ENCODE results near the gene DIDO1. TPM values are rescaled to one million over a fixed set of nuclear protein-coding genes. Genes with fewer than 3 reads are reported as not detected.

Gene DIDO1
- total RNA-seq, 1 donor from 2014 or later, result 58.7 TPM

- Histone ChIP-seq H3K4me3 (no peak overlapping the region), H3K36me3 (peaks cover 0 to 45% of the 10 kb centered on the region in 2 donors), H3K27me3 (no peaks in the 10 kb centered on the region), H3K27ac (no peak overlapping the region), H3K9me3 (no peaks in the 10 kb centered on the region), H3K4me1 (peaks cover 33% of the 10 kb centered on the region)
- DNase-seq (ENCODE audit: extremely low spot score in 2 of 2), result no peak
- intact Hi-C loops (cut with DNase I), result no loop called here
- no peak for TF ChIP-seq POLR2AphosphoS5 (IDR thresholded peaks at IDR 0.05; ENCODE audit: insufficient read depth in 1 of 2, low read depth in 1 of 2)
- no peak for TF ChIP-seq POLR2A (IDR thresholded peaks at IDR 0.05)
These were observed 29.8 kb downstream of the DIDO1 start for GRCh38 chr20:62896526-62896925.

DNA sequence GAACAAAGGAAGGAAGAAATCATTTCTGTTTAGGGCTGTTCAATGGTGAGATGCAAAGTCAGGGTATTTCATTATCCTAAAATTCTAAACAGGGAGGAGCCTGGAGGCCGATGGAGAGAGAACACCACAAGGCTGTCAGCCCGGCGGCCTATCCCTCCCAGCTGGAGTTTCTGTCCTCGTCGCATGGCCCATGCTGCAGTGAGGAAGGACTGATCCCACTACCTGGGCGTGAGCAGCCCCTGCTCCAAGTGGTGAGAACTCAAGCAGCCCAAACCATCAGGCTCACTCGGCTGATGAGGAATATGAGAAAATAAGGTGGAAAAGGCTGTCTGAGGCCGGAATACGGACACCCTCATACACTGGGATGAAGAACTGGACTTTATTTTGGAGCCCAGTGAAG lies 30.8 kb downstream of the DIDO1 start:
- H3K36me3 ChIP-seq, result peaks cover 0 to 55% of the 10 kb centered on the region in 2 donors

DNA sequence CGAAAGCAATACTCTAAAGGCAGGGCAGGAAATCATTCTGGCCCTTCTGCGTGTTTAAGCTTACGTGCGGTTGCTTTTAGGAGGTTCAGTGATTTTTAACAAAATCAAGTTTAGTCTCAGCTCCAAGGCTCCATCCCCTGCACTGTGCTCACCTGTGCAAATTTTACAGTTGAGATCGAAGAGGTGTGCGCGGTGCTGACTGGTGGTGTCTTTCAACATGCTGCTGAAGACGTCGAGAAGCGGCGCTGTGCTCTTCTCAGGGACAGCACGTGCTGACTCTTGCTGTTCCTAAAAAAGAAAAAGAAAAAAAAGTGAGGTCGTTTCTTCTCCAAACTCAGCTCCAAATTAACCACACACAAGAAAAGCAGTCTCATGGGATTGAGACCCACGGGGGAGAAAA lies 32.0 kb downstream of the DIDO1 start:
- TF ChIP-seq, protein P1, sequence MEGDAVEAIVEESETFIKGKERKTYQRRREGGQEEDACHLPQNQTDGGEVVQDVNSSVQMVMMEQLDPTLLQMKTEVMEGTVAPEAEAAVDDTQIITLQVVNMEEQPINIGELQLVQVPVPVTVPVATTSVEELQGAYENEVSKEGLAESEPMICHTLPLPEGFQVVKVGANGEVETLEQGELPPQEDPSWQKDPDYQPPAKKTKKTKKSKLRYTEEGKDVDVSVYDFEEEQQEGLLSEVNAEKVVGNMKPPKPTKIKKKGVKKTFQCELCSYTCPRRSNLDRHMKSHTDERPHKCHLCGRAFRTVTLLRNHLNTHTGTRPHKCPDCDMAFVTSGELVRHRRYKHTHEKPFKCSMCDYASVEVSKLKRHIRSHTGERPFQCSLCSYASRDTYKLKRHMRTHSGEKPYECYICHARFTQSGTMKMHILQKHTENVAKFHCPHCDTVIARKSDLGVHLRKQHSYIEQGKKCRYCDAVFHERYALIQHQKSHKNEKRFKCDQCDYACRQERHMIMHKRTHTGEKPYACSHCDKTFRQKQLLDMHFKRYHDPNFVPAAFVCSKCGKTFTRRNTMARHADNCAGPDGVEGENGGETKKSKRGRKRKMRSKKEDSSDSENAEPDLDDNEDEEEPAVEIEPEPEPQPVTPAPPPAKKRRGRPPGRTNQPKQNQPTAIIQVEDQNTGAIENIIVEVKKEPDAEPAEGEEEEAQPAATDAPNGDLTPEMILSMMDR (IDR thresholded peaks at IDR 0.05), result no peak
- no peak for TF ChIP-seq POLR2AphosphoS5 (IDR thresholded peaks at IDR 0.05; ENCODE audit: insufficient read depth in 1 of 2, low read depth in 1 of 2)
- no peak for TF ChIP-seq POLR2A (IDR thresholded peaks at IDR 0.05)
- Histone ChIP-seq H3K27me3 (no peaks in the 10 kb centered on the region), H3K9me3 (no peaks in the 10 kb centered on the region), H3K4me1 (peaks cover 19% of the 10 kb centered on the region), H3K27ac (no peak overlapping the region), H3K36me3 (peaks cover 5 to 68% of the 10 kb centered on the region in 2 donors), H3K4me3 (no peak overlapping the region)
- DNase-seq (ENCODE audit: extremely low spot score in 2 of 2), result no peak
- intact Hi-C loops (cut with DNase I), result no loop called here

More for the DNA sequence above, 30.8 kb downstream of the DIDO1 start:
- Histone ChIP-seq H3K27me3 (no peaks in the 10 kb centered on the region), H3K27ac (no peak overlapping the region), H3K4me1 (peaks cover 32% of the 10 kb centered on the region), H3K4me3 (no peak overlapping the region), H3K9me3 (no peaks in the 10 kb centered on the region)
- DNase-seq (ENCODE audit: extremely low spot score in 2 of 2), result no peak
- TF ChIP-seq POLR2AphosphoS5 (IDR thresholded peaks at IDR 0.05; ENCODE audit: insufficient read depth in 1 of 2, low read depth in 1 of 2), result no peak
- TF ChIP-seq, protein P1 (IDR thresholded peaks at IDR 0.05), result no peak
- TF ChIP-seq POLR2A (IDR thresholded peaks at IDR 0.05), result no peak
- intact Hi-C loops (cut with DNase I), result no loop called here

DNA sequence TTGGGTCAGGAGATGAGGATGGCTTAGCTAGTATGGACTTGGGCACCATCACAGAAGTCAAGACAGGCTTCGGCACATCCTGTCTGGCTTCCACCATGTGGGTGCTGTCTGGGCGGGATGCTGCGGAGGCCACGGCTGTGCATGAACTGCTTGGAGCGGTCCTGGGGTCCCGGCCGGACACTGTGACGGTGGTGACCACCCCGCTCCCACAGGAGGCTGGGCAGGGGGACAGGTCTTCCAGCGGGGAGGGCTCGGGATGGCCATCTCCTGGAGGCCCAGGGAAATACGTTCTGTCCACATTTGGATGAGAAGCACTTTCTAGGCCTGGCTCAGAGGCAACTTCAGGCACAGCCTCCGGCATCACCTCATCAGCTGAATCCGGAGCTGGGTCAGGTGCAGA lies 32.6 kb downstream of the DIDO1 start:
- peaks cover 5 to 74% of the 10 kb centered on the region in 2 donors for H3K36me3 ChIP-seq
- TF ChIP-seq POLR2A (IDR thresholded peaks at IDR 0.05) (no peak), POLR2AphosphoS5 (IDR thresholded peaks at IDR 0.05; ENCODE audit: insufficient read depth in 1 of 2, low read depth in 1 of 2) (no peak)
- TF ChIP-seq, protein P1 (IDR thresholded peaks at IDR 0.05), result no peak
- intact Hi-C loops (cut with DNase I), result no loop called here
- no peaks in the 10 kb centered on the region for H3K27me3 ChIP-seq
- H3K4me3 ChIP-seq, result no peak overlapping the region
- no peaks in the 10 kb centered on the region for H3K9me3 ChIP-seq
- H3K4me1 ChIP-seq, result peaks cover 14% of the 10 kb centered on the region
- no peak for DNase-seq (ENCODE audit: extremely low spot score in 2 of 2)
- no peak overlapping the region for H3K27ac ChIP-seq

DNA sequence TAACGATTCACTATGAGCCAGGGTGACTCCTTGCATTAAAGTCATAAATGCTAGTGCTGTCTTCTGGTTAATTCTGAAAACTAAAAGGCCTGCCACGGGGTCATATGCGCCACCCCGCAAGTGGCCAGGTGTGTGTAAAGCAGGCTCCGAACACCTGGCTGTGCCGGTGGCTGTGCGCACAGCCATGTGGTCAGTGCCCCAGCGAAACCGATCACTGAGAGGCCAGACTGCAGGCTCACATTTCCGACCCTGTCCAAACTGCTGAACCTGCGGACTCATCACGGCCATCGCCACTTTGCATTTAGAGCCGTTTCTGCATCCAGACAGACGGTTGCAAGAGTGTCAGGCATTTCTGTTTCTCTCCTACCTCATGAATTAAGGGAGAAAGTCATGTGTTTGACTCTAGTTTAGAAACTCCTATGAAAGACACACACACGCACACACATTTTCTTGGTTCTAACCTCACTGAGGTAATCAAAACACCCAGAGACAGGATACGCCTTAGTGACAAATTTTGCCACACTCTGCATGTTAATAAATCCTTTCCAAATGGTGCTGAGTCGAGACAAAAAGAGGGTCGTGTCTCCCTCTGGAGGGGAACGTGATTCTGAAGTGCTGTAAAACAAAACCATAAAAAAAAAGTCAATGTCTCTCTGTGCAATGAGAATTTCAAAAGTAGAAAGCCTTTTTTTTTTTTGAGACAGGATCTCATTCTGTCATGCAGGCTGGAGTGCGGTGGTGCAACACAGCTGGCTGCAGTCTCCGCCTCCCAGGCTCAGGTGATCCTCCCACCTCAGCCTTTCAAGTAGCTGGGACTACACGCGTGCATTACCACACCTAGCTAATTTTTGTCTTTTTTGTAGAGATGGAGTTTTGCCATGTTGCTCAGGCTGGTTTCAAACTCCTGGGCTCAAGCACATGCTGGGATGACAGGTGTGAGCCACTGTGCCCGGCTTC lies 33.7 kb downstream of the DIDO1 start:
- DNase-seq (ENCODE audit: extremely low spot score in 2 of 2), result no peak

More for the DNA sequence above, 33.7 kb downstream of the DIDO1 start:
- no peak overlapping the region for H3K4me3 ChIP-seq
- intact Hi-C loops (cut with DNase I), result no loop called here
- peaks cover 4% of the 10 kb centered on the region for H3K4me1 ChIP-seq
- H3K27ac ChIP-seq, result no peak overlapping the region
- H3K9me3 ChIP-seq, result no peaks in the 10 kb centered on the region
- TF ChIP-seq, protein P1 (IDR thresholded peaks at IDR 0.05), result no peak
- TF ChIP-seq POLR2AphosphoS5 (IDR thresholded peaks at IDR 0.05; ENCODE audit: insufficient read depth in 1 of 2, low read depth in 1 of 2) (no peak), POLR2A (IDR thresholded peaks at IDR 0.05) (no peak)
- peaks cover 5 to 83% of the 10 kb centered on the region in 2 donors for H3K36me3 ChIP-seq
- no peaks in the 10 kb centered on the region for H3K27me3 ChIP-seq

All from vagina (tissue), 2 donors.